GM12878 (cell line): ENCODE measurements around the gene DEPDC1B. TPM values are rescaled to one million over a fixed set of nuclear protein-coding genes. Genes with fewer than 3 reads are reported as not detected.

ENCODE experiments used
- ATAC-seq: fragments of 200-7000 bp; cut with Tn5 transposase; 3 replicates; pipeline ENCODE4 v1.9.1; 2020; ENCODE audit warnings: mild to moderate bottlenecking, moderate library complexity
- BruUV-seq: library from RNA; stranded (reverse); fragments of 400-500 nt; replicated peaks from 2 replicates; lab custom pipeline; 2021; lab: Mats Ljungman, UMichigan
- CTCF ChIA-PET: fragments of 300-600 bp; sonication (Branson Sonifier 250); formaldehyde crosslinking; extraction: SDS; loops from one replicate; lab custom pipeline; 2021; ENCODE audit warnings: inconsistent platforms; lab: Yijun Ruan, JAX
- POLR2A ChIA-PET: fragments of 350-600 bp; formaldehyde crosslinking; extraction: SDS; loops from one replicate; lab custom pipeline; 2021; ENCODE audit warnings: inconsistent platforms; lab: Charles Lee
- RAD21 ChIA-PET: fragments of 300-600 bp; sonication (Branson Sonifier 250); formaldehyde crosslinking; loops from one replicate; lab custom pipeline; 2023; ENCODE audit warnings: antibody characterized with exemption; ENCODE audit not compliant: unreplicated experiment; lab: Charles Lee
- SMC1A ChIA-PET: fragments of 300-600 bp; sonication (Branson Sonifier 250); formaldehyde crosslinking; loops from one replicate; lab custom pipeline; 2023; ENCODE audit not compliant: unreplicated experiment, uncharacterized antibody; lab: Charles Lee
- DNase-seq: peaks from one replicate; pipeline ENCODE4 v3.0.0-alpha.2; 2011; ENCODE audit warnings: low read depth, low spot score
- FAIRE-seq: peaks from 3 replicates; lab custom pipeline; 2011; peaks lifted over from hg19 to GRCh38; lab: Jason Lieb, UNC
- H2AFZ ChIP-seq: 2 replicates; pipeline ENCODE4 v1.6.0; 2011; ENCODE audit warnings: low read depth, low read length, control low read depth; ENCODE audit not compliant: control insufficient read depth
- H3K27ac ChIP-seq: 2 replicates; pipeline ENCODE4 v1.5.1; 2011; ENCODE audit warnings: control low read depth; ENCODE audit not compliant: control insufficient read depth, insufficient read depth
- H3K27me3 ChIP-seq, 2 experiments: replicated peaks in 1 of 2; 2 replicates each; pipeline versions ENCODE4 v1.6.0 to v1.6.1; 2011; ENCODE audit warnings: low read length in 1 of 2; ENCODE audit not compliant: control insufficient read depth in 2 of 2, insufficient read depth in 2 of 2
- H3K36me3 ChIP-seq, 2 experiments: 2 replicates each; pipeline ENCODE4 v1.5.1; 2011; ENCODE audit warnings: low read length in 1 of 2; ENCODE audit not compliant: control insufficient read depth in 2 of 2, insufficient read depth in 2 of 2
- H3K4me1 ChIP-seq: 2 replicates; pipeline ENCODE4 v1.6.1; 2011; ENCODE audit warnings: mild to moderate bottlenecking, low read length, moderate library complexity, mixed read lengths; ENCODE audit not compliant: control insufficient read depth, insufficient read depth
- H3K4me2 ChIP-seq: 2 replicates; pipeline ENCODE4 v1.6.0; 2011; ENCODE audit warnings: control low read depth; ENCODE audit not compliant: control insufficient read depth, insufficient read depth
- H3K4me3 ChIP-seq: fragments of 200-600 bp; sonication (generic); 2 replicates; pipeline ENCODE4 v1.5.1; 2016
- H3K79me2 ChIP-seq: 2 replicates; pipeline ENCODE4 v1.6.0; 2011; ENCODE audit warnings: low read length; ENCODE audit not compliant: control insufficient read depth, insufficient read depth
- H3K9ac ChIP-seq: 2 replicates; pipeline ENCODE4 v1.8.0; 2011; ENCODE audit warnings: low read length, control low read depth, mixed read lengths; ENCODE audit not compliant: control insufficient read depth, insufficient read depth
- H3K9me3 ChIP-seq: replicated peaks from 3 replicates; pipeline ENCODE4 v1.5.1; 2011; ENCODE audit warnings: mild to moderate bottlenecking, low read length; ENCODE audit not compliant: control insufficient read depth, insufficient read depth
- H4K20me1 ChIP-seq: 2 replicates; pipeline ENCODE4 v1.6.0; 2011; ENCODE audit not compliant: control insufficient read depth, insufficient read depth
- EZH2 ChIP-seq: IDR thresholded peaks from 2 replicates; pipeline ENCODE4 v1.6.1; 2012; ENCODE audit warnings: low read depth, mild to moderate bottlenecking, control low read depth, inconsistent platforms, low read length, borderline replicate concordance; ENCODE audit not compliant: control insufficient read depth
- FOXK2 ChIP-seq: fragments of 450-650 bp; IDR thresholded peaks from 2 replicates; pipeline ENCODE4 v1.6.1; 2017; ENCODE audit warnings: mild to moderate bottlenecking, moderate library complexity
- FOXM1 ChIP-seq: IDR thresholded peaks from 2 replicates; pipeline ENCODE4 v1.6.1; 2012; ENCODE audit warnings: low read depth, mild to moderate bottlenecking, inconsistent platforms, low read length, moderate library complexity
- GABPA ChIP-seq: IDR thresholded peaks from 2 replicates; pipeline ENCODE4 v1.6.1; 2014; ENCODE audit warnings: antibody characterized with exemption, low read depth, mild to moderate bottlenecking, inconsistent platforms
- HDAC2 ChIP-seq: fragments of 200-600 bp; sonication (generic); IDR thresholded peaks from 2 replicates; pipeline ENCODE4 v1.6.1; 2017
- IRF4 ChIP-seq: IDR thresholded peaks from 2 replicates; pipeline ENCODE4 v1.6.1; 2011; ENCODE audit warnings: low read depth, low read length
- LARP7 ChIP-seq: fragments of 450-650 bp; IDR thresholded peaks from 2 replicates; pipeline ENCODE4 v1.6.1; 2017; ENCODE audit warnings: mild to moderate bottlenecking
- MEF2A ChIP-seq: IDR thresholded peaks from 2 replicates; pipeline ENCODE4 v1.6.1; 2011; ENCODE audit warnings: low read depth, mild to moderate bottlenecking, low read length, moderate library complexity; ENCODE audit not compliant: insufficient read depth
- MTA2 ChIP-seq: fragments of 450-650 bp; IDR thresholded peaks from 2 replicates; pipeline ENCODE4 v1.6.1; 2016; ENCODE audit warnings: low read depth, mild to moderate bottlenecking, moderate library complexity
- MYC ChIP-seq: IDR thresholded peaks from 2 replicates; pipeline ENCODE4 v1.6.1; 2011; ENCODE audit warnings: mild to moderate bottlenecking, low read length, moderate library complexity, inconsistent platforms; ENCODE audit not compliant: insufficient read depth, insufficient replicate concordance, insufficient read length, severe bottlenecking
- NFYB ChIP-seq: IDR thresholded peaks from 2 replicates; pipeline ENCODE4 v1.6.1; 2011; ENCODE audit warnings: low read depth, mild to moderate bottlenecking, low read length, improper control_type of control experiment, moderate library complexity; ENCODE audit not compliant: insufficient read depth
- PML ChIP-seq: IDR thresholded peaks from 2 replicates; pipeline ENCODE4 v1.6.1; 2012; ENCODE audit warnings: low read length, inconsistent platforms
- RCOR1 ChIP-seq: conservative IDR thresholded peaks from 2 replicates; pipeline ENCODE4 v1.6.1; 2012; ENCODE audit warnings: low read depth, low read length, improper control_type of control experiment
- SMAD5 ChIP-seq: IDR thresholded peaks from 2 replicates; pipeline ENCODE4 v1.6.1; 2016; ENCODE audit warnings: antibody characterized with exemption, low read depth
- TARDBP ChIP-seq: IDR thresholded peaks from 2 replicates; pipeline ENCODE4 v1.6.1; 2016; ENCODE audit warnings: borderline replicate concordance
- YBX1 ChIP-seq: fragments of 450-650 bp; IDR thresholded peaks from 2 replicates; pipeline ENCODE4 v1.6.1; 2016; ENCODE audit warnings: antibody characterized with exemption
- WGBS: methylation state at CpG from one replicate; pipeline ENCODE4 v1.1.6; 2016; ENCODE audit warnings: low lambda C conversion rate; ENCODE audit not compliant: insufficient replicate concordance, insufficient coverage; ENCODE audit errors: missing lambda C conversion rate; 5-methylcytosine and 5-hydroxymethylcytosine counted together
- in situ Hi-C: fragments of 300-500 bp; cut with MboI; formaldehyde crosslinking; loops from 9 replicates; pipeline ENCODE4 v1.14.3; 2018; ENCODE audit warnings: mixed read lengths
- intact Hi-C: fragments of 100-400 bp; cut with micrococcal nuclease; formaldehyde crosslinking; loops from one replicate; pipeline ENCODE4 v1.14.2; 2022; ENCODE audit not compliant: unreplicated experiment
- polyA plus RNA-seq, 11 experiments: library from polyadenylated mRNA; depleted of rRNA in 4 of 11; unstranded in 6 of 11; stranded (reverse) in 5 of 11; fragments of >200 nt; fragmentation: Nextera tagmentation in 4 of 11; fragmentation: Illumina TruSeq in 1 of 11; extraction: Ambion mirVana in 4 of 11; extraction: Trizol in 1 of 11; gene quantifications; 1 replicate in 1 of 11; 2 replicates in 10 of 11; pipeline versions ENCODE4 v1.2.1 to v1.2.3, GENCODE V29; 2011 to 2016; ENCODE audit warnings: inconsistent platforms in 2 of 11, missing spikeins in 2 of 11, low read depth in 1 of 11
- total RNA-seq, 4 experiments: library from RNA; depleted of rRNA in 3 of 4; stranded (reverse); fragments of >200 nt in 3 of 4; fragmentation: Illumina TruSeq in 1 of 4; extraction: Trizol in 1 of 4; gene quantifications; 2 replicates each; pipeline versions ENCODE4 v1.2.1 to v1.2.3, GENCODE V29; 2013 to 2021
- TF ChIP-seq, protein P1 (sequence below): IDR thresholded peaks from 2 replicates; pipeline ENCODE4 v1.6.1; 2012; ENCODE audit warnings: low read depth, low read length, improper control_type of control experiment

Gene DEPDC1B
- total and polyA plus RNA-seq, 10 of the 15 experiments (the other 5 are each of a cell fraction or from before 2014, with no cell fraction given), result 29.7 to 56.5 (median 35.5) TPM

- no peak overlapping the region for H2AFZ ChIP-seq
- CTCF ChIA-PET, result interaction anchor here (1.2 kb wide), 1 partner anchor 823 kb away, joined by 3 read pairs; no protein-coding TSS in a partner anchor
- no TSS peak for BruUV-seq
- TF ChIP-seq, protein P1, sequence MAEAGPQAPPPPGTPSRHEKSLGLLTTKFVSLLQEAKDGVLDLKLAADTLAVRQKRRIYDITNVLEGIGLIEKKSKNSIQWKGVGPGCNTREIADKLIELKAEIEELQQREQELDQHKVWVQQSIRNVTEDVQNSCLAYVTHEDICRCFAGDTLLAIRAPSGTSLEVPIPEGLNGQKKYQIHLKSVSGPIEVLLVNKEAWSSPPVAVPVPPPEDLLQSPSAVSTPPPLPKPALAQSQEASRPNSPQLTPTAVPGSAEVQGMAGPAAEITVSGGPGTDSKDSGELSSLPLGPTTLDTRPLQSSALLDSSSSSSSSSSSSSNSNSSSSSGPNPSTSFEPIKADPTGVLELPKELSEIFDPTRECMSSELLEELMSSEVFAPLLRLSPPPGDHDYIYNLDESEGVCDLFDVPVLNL, result no peak
- TF ChIP-seq TARDBP (no peak), LARP7 (no peak)
- TF ChIP-seq, all 136 proteins: peak for 0
- H3K27ac ChIP-seq, result no peak overlapping the region
- no peaks in the 10 kb centered on the region for H4K20me1 ChIP-seq
- H3K27me3 ChIP-seq, result no peaks in the 10 kb centered on the region
- POLR2A ChIA-PET, result no interaction called here
- no peaks in the 10 kb centered on the region for H3K79me2 ChIP-seq
- H3K4me3 ChIP-seq, result no peak overlapping the region
- RAD21 ChIA-PET, result no interaction called here
- DNase-seq (no peak), ATAC-seq (no peak), FAIRE-seq (no peak)
- in situ Hi-C loops, result no loop called here
- 91% methylated on average over 6 of the region's 6 CpGs for WGBS
- no peak overlapping the region for H3K9ac ChIP-seq
- H3K9me3 ChIP-seq, result no peaks in the 10 kb centered on the region; the same call in 2 of the 3 replicates
- H3K4me1 ChIP-seq, result no peaks in the 10 kb centered on the region
- intact Hi-C loops, result no loop called here
- H3K36me3 ChIP-seq, result peaks cover 4 to 10% of the 10 kb centered on the region in 2 experiments
- no peak overlapping the region for H3K4me2 ChIP-seq
- SMC1A ChIA-PET, result no interaction called here
Measured at GRCh38 chr5:60634051-60634450, 65.9 kb downstream of the DEPDC1B start.

DNA sequence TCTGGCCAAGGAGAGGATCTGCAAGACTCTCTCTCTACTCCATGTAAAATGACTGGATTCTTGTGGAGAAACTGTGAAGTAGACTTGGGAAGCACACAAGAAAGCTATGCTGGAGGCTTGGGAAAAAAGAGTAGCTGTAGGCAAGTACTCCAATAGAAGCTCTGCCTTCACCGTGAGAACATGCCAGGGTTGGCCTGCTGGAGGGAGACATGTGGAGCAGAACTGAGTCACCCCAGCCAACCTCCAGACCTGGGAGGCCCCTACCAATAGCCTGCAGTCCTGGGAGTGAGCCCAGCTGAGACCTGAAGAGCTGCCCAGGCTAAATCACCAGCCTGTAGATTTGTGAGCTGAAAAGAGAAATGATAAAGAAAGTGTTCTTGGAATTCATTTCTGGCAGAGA, 66.6 kb downstream of the DEPDC1B start:
- Histone ChIP-seq H2AFZ (no peak overlapping the region), H3K9me3 (no peaks in the 10 kb centered on the region; the same call in 2 of the 3 replicates), H3K27me3 (no peaks in the 10 kb centered on the region), H3K36me3 (peaks cover 4 to 10% of the 10 kb centered on the region in 2 experiments), H3K79me2 (no peaks in the 10 kb centered on the region), H3K4me3 (no peak overlapping the region), H3K9ac (no peak overlapping the region), H3K4me2 (no peak overlapping the region), H3K4me1 (no peaks in the 10 kb centered on the region), H3K27ac (no peak overlapping the region), H4K20me1 (no peaks in the 10 kb centered on the region)
- SMC1A ChIA-PET, result interaction anchor here (1.0 kb wide), 2 partner anchors 43 to 327 kb away, joined by 3 to 4 read pairs; no protein-coding TSS in a partner anchor
- CTCF ChIA-PET, result interaction anchor here (1.2 kb wide), 1 partner anchor 822 kb away, joined by 3 read pairs; no protein-coding TSS in a partner anchor
- RAD21 ChIA-PET, result no interaction called here
- in situ Hi-C loops (no loop called here), intact Hi-C loops (no loop called here)
- POLR2A ChIA-PET, result no interaction called here
- DNase-seq, result no peak
- 55% methylated on average over 1 of the region's 1 CpG for WGBS
- no TSS peak for BruUV-seq
- ATAC-seq, result no peak
- FAIRE-seq, result no peak
- TF ChIP-seq MYC (no peak), FOXM1 (no peak), SMAD5 (no peak), YBX1 (no peak), RCOR1 (no peak), NFYB (no peak), IRF4 (no peak), MEF2A (no peak), GABPA (no peak), EZH2 (no peak), HDAC2 (no peak), MTA2 (no peak), PML (no peak), FOXK2 (no peak)
- TF ChIP-seq, protein P1, result no peak
